ENCODE measurements around the gene COL1A1.

The COL1A1 gene

GRCh38 chr17:50171371-50172071, 29.9 kb downstream of the COL1A1 start:
- DNase-seq, result no peak

GRCh38 chr17:50170662-50171370, 30.6 kb downstream of the COL1A1 start:
- DNase-seq, result no peak

- no peak for DNase-seq
These were observed 31.5 kb downstream of the COL1A1 start for GRCh38 chr17:50169881-50170459.

GRCh38 chr17:50169121-50169764, 32.2 kb downstream of the COL1A1 start:
- DNase-seq, result peak in 1 of 4 experiments; percentile 33

GRCh38 chr17:50168319-50168718, 33.1 kb downstream of the COL1A1 start:
- no peak for DNase-seq

GRCh38 chr17:50167371-50167770, 34.1 kb downstream of the COL1A1 start:
- no peak for DNase-seq

GRCh38 chr17:50166518-50167181, 34.8 kb downstream of the COL1A1 start:
- DNase-seq, result no peak

GRCh38 chr17:50165867-50166517, 35.4 kb downstream of the COL1A1 start, which contains the start of gene SGCA:
Gene SGCA, plus strand, starts transcription at chr17:50166005. Its CDS starts 36 bp downstream, at chr17:50166041.
- no peak for DNase-seq

GRCh38 chr17:50165466-50165865, 36.0 kb downstream of the COL1A1 start:
- DNase-seq, result no peak

GRCh38 chr17:50165066-50165465, 36.4 kb downstream of the COL1A1 start:
- DNase-seq, result no peak

- no peak for DNase-seq
These were observed 36.8 kb downstream of the COL1A1 start for GRCh38 chr17:50164697-50164988.

- no peak for DNase-seq
These were observed 37.4 kb downstream of the COL1A1 start for GRCh38 chr17:50163843-50164696.

GRCh38 chr17:50162466-50163254, 38.8 kb downstream of the COL1A1 start:
- no peak for DNase-seq

GRCh38 chr17:50161911-50162288, 39.5 kb downstream of the COL1A1 start:
- DNase-seq, result no peak

GRCh38 chr17:50161023-50161910, 40.2 kb downstream of the COL1A1 start:
- peak; percentile 82 to 89 (median 86) for DNase-seq

GRCh38 chr17:50157891-50158290, 43.5 kb downstream of the COL1A1 start:
- no peak for DNase-seq

- DNase-seq, result no peak
These were observed 46.2 kb downstream of the COL1A1 start for GRCh38 chr17:50155115-50155819.

- no peak for DNase-seq
These were observed 46.8 kb downstream of the COL1A1 start for GRCh38 chr17:50154604-50155003.

Measured in activated CD4-positive, CD25-positive, alpha-beta regulatory T cell (primary cell).